GM21526 (cell line): ENCODE results near the gene FATE1.
A peak's percentile ranks its signal among the peaks of the same experiment; 100 is the strongest.
"Not testable (repeated sequence)": the region's sequence is repeated elsewhere in the genome, so short reads cannot be mapped to it uniquely, and the experiment has no call there.

Experiments
- ATAC-seq: cut with Tn5 transposase; IDR thresholded peaks from one replicate; pipeline ENCODE4 v1.9.1; 2021; ENCODE audit warnings: moderate library complexity; ENCODE audit not compliant: unreplicated experiment, low FRiP score

The FATE1 gene

GRCh38 chrX:151715752-151716151, at the start of gene FATE1:
TSS of gene FATE1 (plus strand) at chrX:151716035. CDS start at chrX:151716120, 85 bp downstream.
- no peak for ATAC-seq

DNA sequence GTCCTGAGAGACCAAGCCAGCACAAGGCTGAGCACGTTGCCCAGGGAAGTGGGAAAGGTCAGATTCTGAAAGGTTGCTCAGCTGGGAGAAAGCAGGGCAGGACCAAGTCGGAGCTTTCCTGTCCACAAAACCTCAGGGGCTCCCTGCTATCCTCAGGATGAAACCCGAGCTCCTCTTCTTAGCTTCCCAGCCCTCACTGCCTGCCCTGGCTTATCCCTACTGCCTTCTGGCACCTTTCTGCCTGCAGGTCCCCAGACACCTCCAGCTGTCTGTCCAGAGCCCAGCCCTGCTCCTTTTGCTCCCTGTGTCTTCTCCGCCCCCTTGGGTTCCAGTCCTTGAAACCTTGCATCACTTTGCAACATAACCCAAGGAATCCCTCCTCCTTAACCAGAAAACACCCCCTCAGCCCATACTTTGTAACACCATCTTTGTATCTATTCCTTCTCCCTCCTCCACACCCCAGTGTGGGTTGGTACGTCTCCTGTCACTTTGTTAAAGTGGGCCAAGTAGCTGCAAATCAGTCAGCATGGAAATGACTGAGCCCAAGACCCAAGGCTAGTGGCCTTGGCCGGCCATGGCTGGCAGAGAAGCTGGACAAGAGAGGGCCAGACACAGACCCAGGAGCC, 40.6 kb upstream of the FATE1 start:
- ATAC-seq = no peak

DNA sequence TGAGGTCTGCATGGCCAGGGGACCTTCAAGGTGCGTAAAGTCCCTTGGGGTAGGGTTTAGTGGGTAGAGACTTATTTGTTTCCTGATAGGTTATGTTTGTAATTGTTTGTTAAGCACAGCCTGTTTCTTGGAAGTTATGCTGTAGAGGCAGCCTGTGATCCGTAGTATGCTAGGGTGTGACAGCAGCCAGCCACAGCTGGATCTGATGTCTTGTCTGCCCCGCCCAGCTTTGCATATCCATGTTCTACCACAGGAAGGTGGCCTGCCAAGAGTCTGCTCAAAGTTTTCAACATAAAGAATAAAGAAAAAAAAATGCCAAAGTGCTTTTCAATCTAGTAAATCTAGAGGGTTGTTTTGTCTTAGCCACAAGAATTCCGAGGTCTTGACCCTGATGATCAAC, 39.6 kb upstream of the FATE1 start:
- ATAC-seq = no peak

DNA sequence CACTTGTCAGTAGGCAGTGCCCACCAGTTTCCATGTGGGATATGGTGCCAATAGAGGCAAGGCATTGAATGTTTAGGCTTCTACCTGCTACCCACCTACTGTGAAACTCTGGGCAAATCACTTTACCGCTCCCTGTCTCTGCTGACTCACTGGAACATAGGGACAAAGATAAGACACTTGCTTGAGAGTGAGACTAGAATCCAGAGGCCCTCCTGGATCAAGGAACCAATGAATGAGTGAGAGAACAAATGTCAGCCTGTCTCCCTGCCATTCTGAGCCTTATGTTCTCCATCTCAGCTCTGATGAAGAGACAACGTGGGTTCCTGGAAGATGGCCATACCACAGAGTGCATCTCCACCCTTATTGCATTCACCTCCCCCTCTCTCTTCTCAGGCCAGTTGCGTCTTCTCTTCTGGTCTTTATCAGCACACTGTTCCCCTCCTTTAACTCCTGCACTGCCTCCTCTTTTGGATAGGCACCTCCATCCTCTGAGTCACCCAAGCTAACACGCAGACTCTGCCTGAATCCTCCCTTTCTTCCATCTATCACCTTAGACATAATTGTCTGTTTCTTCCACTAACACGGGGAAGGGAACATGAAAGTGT, 35.9 kb upstream of the FATE1 start:
- no peak for ATAC-seq

DNA sequence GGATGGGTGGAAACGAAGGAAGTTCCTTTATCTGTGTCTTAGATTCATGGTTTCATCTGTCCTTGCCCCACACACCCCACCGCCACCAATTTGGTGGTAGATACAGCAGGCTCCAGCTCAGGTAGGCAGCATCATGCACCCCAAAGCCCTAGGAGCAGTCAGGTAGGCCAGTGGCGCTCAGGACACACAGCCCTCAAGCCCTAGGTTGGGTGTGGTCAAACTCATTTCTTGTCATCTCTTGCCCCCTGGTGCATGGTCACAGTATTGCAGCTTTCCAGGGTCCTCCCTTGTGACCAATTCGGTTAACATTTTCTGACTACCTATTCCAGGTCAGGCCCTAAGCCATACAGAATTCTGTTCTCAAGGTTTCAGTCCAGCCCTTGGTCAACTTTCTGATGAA, 35.0 kb upstream of the FATE1 start:
- peak; percentile 91 for ATAC-seq

DNA sequence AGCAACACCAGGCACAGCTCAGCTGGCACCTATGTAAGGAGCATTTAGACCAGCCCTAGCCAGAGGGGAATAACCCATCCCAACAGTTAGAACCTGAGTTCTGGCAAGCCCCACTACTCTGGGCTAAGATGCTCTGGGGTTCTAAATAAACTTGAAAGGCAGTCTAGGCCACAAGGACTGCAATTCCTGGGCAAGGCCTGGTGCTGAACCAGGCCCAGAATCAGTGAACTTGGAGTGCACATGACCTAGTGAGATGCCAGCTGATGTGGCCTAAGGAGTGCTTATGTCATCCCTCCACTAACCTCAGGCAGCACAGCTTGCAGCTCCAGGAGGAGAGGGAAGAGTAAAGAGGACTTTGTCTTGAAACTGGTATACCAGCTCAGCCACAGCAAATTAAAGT, 28.2 kb upstream of the FATE1 start:
- ATAC-seq = no peak

DNA sequence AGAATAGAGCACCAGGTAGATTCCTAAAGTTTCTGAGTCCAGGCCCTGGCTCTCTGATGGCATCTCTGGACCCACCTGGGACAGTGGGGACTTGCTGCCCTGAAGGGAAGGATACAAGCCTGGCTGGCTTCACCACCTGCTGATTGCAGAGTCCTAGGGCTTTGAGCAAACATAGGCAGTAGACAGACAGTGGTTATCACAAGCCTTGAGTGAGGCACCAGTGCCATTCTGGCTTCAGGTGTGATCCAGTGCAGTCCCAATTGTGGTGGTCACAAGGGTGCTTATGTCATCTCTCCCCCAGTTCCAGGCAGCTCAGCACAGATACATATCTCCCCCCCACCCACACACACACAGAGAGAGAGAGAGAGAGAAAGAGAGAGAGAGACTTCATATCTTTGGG, 27.1 kb upstream of the FATE1 start:
- no peak for ATAC-seq

GRCh38 chrX:151692825-151693224, 23.0 kb upstream of the FATE1 start:
- no peak for ATAC-seq

- ATAC-seq = no peak
Measured at GRCh38 chrX:151694121-151694520, 21.7 kb upstream of the FATE1 start.

DNA sequence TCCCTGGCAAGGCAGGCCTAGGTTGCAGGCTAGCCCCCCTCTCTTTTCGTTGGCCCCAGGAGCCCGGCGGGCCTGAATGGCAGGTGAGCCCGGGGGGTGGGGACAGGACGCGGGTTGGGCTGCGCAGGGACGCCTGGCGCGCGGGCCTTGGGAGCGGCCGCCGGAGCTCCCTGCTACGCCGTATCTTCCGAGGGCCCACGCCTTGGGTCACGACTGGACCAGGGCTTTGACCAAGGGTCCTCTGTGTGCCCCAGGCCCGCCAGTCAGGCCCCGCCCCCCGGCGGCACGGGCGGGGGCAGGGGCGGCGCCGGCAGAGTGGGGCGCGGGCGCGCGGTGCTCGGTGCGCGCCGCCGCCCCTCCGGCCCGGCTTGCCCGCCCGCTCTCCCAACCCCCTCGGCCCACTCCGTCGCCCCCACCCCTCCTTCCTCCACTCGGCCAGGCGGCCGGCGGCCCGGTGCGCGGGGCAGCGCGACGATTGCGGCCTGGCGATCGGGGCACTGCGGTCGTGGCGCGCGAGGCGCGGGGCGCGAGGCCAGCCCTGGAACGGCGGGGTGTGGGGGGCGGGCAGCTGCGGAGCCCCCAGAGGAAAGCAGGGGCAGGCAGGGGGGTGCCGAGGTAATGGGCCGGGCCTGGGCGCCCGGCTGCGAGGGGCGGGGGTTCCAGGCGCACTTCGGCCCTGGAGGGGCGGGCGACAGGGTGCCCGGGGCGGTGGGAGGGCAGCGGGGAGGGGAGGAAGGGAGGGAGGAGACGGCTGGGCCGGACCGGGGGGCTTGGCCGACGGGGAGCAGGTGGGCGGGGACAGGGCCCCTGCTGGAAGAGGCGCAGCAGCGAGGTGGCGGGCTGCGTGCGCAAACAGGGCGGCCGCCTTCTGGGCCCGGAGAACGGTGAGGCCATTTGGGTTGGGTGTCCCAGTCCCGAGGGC, 20.9 kb upstream of the FATE1 start, which contains the start of gene PRRG3:
Gene PRRG3 (plus strand): TSS at position 798 of the 922 bp plus-strand sequence. CDS start 3,357 bp downstream, outside the sequence.
- no peak for ATAC-seq

DNA sequence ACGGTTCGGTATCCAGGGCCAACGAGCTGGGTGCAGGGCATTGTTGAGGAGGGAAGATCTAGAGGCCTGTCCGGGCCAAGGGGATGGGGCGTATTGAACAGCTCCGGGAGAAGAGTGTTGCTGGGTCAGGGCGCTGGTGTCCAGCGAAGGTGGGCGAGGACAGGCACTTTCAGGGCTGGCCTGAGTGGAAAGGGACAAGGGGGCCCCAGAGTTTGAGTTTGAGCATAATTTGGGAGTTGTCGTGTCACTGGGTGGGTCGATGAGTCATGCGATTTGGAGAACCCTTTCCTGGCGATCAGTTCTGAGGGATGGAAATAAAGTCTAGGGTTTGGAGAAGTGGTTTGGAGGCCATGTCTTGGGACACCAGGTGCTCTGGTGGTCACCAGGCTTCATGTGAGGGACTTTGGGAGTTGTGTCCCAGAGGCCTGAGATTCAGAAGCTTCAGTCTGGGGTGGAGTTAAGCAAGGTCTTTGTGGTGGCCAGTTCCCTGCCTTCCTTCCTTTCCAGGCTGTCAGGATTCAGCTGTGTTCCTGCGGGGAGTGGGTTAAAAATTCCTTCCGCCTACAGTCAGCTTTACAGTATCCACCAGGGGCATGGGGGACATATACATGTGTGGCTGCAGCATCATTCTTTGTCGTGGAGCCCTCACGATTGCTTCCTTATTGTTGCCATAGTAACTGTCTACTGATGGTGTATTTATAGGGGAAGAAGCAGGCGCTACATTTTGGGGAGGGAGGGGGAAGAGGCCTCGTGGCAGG, 20.1 kb upstream of the FATE1 start:
- ATAC-seq = no peak

DNA sequence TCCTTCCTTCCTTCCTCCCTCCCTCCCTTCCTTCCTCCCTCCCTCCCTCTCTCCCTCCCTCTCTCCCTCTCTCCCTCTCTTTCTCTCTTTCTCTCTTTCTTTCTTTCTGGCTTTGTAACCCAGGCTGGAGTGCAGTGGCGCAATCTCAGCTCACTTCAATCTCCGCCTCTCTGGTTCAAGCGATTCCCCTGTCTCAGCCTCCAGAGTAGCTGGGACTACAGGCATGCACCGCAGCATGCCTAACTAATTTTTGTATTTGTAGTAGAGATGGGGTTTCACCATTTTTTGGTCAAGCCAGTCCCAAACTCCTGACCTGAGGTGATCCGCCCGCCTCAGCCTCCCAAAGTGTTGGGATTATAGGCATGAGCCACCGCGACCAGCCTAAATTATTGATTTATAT, 18.8 kb upstream of the FATE1 start:
- not testable (repeated sequence) for ATAC-seq

- ATAC-seq = no peak
Measured at GRCh38 chrX:151697522-151697921, 18.3 kb upstream of the FATE1 start.

- no peak for ATAC-seq
Measured at GRCh38 chrX:151698485-151698884, 17.4 kb upstream of the FATE1 start.

- ATAC-seq = no peak
Measured at GRCh38 chrX:151699746-151700145, 16.1 kb upstream of the FATE1 start.

DNA sequence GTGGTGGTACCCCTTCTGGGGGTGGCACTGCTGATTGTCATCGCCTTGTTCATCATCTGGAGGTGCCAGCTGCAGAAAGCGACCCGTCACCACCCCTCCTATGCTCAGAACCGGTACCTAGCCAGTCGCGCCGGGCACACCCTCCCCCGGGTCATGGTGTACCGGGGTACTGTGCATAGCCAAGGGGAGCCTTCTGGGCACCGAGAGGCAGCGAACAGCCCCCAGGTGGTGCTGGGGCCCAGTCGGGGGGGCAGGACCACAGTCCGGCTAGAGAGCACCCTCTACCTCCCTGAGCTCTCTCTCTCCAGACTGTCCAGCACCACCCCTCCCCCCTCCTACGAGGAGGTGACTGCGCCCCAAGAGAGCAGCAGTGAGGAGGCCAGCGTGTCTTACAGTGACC, 15.3 kb upstream of the FATE1 start:
- ATAC-seq = no peak

DNA sequence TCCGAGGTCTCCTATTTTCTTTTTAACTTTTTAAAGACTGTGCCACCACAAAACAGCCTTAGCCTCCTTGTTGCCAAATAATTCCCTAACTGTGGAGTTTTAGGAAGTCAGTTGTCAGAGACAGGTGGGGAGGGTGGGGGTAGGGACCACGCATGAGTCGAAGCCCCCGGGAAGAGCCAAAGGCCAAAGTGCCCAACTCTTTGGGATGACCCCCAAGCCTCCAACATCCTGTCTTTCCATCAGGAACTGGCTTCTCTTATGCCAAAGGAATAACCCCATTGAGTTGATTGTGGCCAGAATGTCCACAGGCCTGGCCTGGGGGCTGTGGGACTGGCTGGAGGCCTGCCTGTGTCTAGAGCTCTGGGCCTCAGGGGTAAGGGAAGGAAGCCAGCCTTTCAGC, 14.8 kb upstream of the FATE1 start:
- no peak for ATAC-seq

DNA sequence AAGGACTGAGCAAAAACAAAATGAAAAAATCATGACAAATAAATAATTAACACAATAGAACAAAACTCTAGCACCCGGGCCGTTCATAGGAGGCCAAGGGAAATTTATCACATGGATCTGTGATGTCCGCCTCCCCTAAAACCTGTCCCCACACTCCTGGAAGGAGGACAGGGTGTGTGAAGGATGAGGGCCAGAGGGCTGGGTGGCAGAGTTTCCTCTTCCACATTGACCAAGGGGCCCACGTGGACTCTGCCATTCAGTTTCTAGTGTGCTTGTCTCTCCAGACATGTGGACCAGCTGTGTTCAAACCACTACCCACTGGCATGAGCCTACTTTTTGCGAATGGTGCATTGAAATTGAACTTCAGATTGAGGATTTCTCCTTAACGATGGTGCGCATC, 14.3 kb upstream of the FATE1 start:
- ATAC-seq = no peak

DNA sequence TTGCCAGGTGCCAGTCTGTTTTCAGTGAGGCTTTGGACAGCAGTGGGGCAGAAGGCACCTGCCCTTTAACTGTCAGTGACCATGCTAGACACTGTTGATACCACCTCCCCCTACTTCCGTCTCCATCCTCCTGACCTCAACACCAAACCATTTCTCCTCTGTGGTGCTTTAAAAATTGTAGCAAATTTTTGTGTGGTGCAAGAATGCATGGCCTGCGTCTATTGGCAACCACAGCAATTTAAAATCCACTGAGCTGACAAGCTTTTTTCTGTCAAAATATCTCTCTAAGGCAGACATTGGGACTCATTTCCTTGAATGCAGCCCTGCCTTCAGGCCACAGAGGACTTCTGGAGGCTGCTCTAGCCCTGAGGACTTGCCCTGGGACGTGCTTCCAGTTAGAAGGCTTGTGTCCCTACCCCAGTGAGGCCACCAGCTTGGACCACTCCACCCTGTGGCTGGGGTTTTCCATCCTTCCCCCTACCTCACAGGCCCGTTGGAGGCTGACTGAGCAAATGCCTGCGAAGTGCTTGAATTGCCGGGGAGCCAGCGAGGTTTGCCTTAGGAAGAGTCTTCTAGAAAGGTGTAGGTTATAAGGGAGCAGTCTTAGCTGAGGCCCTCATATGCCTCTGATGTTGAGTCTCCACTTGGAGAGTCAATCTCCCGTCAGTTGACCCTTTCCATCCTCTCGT, 13.7 kb upstream of the FATE1 start:
- ATAC-seq = no peak

GRCh38 chrX:151702741-151703340, 13.0 kb upstream of the FATE1 start:
- ATAC-seq = no peak
